ENCODE measurements around the gene RNF31. TPM values are rescaled to one million over a fixed set of nuclear protein-coding genes. Genes with fewer than 3 reads are reported as not detected.
A peak's percentile ranks its signal among the peaks of the same experiment; 100 is the strongest.

RNF31 gene
- total RNA-seq (10 to 100 TPM; 19.2 to 74.4 (median 61.4) TPM), polyA plus RNA-seq (10 to 100 TPM; 36.1 to 40.0 TPM)
- long read RNA-seq, donor 1, partial matches to known transcripts = 107 of 145 reads
- long read RNA-seq, donor 1, other reads (novel, unspliced or antisense) = 34 of 145 reads
- long read RNA-seq, donor 2, transcript RNF31-201 (21 exons, 3,627 nt) = major isoform, 7 of 12 reads
- long read RNA-seq, donor 2, partial matches to known transcripts = 0 of 12 reads
- long read RNA-seq, donor 2, other reads (novel, unspliced or antisense) = 0 of 12 reads
- long read RNA-seq, donor 3, transcript RNF31-201 (21 exons, 3,627 nt) = major isoform, 44 of 106 reads
- long read RNA-seq, donor 3, partial matches to known transcripts = 30 of 106 reads
- long read RNA-seq, donor 3, other reads (novel, unspliced or antisense) = 28 of 106 reads

DNA sequence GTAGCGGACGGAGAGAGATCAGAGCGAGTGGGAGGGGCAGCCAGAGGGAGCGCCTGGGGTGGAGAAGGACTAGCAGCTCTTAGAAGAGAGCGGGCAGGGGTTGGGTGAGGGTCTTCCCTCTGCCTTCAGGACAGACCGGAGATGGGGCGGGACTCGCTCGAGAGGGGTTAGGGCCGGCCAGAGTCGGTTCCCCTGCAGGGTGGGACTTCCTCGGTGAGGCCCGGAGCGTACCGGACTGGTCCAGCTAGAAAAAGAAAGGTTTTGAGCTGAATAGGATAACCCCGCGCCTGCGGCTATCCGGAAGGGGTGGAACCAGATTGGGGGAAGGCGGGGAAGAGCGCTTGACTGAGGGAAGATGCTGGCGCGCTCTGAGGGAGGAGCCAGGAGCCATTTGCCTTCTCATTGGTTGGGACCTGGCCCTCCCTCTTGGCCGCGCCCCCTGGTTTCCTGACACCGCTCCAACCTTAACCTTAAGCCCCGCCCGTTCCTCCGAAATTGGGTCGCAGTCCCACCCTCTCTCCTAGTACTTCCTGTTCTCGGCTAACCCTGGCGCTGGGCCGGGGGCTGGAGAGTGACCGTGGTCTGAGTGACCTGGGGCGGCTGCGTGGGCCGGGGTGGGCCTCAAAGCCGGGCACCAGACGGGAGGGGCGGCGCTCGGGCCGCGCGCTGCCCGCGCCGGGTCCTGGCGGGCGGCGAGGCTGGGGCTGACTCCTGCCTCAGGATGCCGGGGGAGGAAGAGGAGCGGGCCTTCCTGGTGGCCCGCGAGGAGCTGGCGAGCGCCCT, at the start of gene RNF31:
RNF31 (plus strand) TSS at position 521 of the 783 bp plus-strand sequence; CDS start at position 722, 201 bp downstream.
- peak within 1 kb of the TSS; percentile 94 for H3K4me3 ChIP-seq
- WGBS, 3 donors = 0 to 1% (median 0%) methylated on average over 33 to 57 of the region's 57 CpGs
- DNase-seq = peak; percentile 98 to 99 (median 98)
- H3K36me3 ChIP-seq = no peaks in the 10 kb centered on the region
- TF ChIP-seq POLR2A (IDR thresholded peaks at IDR 0.05) (peak; percentile 24), CTCF (IDR thresholded peaks at IDR 0.05) (no peak), EP300 (IDR thresholded peaks at IDR 0.05) (no peak)
- peak within 1 kb of the TSS; percentile 75 to 83 for H3K27ac ChIP-seq
- no peaks in the 10 kb centered on the region for H3K9me3 ChIP-seq
- H3K27me3 ChIP-seq = no peaks in the 10 kb centered on the region
- intact Hi-C loops (cut with DNase I) = loop anchor here in 1 of 4 donors (10.0 kb wide), 1 partner anchor 218 kb away; the partner anchor contains the start of gene NFATC4
- H3K4me1 ChIP-seq (ENCODE audit: insufficient read depth) = peaks cover 10% of the 10 kb centered on the region

DNA sequence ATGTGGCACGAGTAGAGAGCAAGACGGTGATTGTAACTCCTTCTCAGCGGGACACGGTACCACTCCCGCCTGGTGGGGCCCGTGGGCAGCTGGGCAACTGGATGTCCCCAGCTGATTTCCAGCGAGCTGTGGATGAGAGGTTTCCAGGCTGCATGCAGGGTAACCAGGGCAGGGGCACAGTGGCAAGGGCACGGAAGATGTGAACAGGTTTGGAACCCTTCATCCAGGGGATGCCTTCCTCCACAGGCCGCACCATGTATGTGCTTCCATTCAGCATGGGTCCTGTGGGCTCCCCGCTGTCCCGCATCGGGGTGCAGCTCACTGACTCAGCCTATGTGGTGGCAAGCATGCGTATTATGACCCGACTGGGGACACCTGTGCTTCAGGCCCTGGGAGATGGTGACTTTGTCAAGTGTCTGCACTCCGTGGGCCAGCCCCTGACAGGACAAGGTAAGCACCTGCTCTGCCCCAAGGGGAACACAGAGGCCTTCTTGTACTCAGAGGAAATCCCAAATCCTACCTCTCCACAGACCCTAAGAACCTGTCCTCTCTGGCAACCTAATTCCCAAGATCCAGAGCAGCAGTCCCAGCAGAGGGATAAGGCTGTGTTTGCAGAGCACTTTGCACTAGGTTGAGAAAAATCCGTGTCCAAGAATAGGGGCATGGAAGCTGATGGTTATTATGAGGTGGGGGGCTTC, 48.9 kb upstream of the RNF31 start:
- no peak overlapping the region for H3K27ac ChIP-seq
- no peaks in the 10 kb centered on the region for H3K36me3 ChIP-seq
- no peaks in the 10 kb centered on the region for H3K9me3 ChIP-seq
- WGBS, 3 donors = 91 to 94% (median 93%) methylated on average over 16 of the region's 16 CpGs
- H3K27me3 ChIP-seq = no peaks in the 10 kb centered on the region
- peaks cover 3% of the 10 kb centered on the region for H3K4me1 ChIP-seq (ENCODE audit: insufficient read depth)
- intact Hi-C loops (cut with DNase I) = loop anchor here in 1 of 4 donors (10.0 kb wide), 1 partner anchor 114 kb away; the partner anchor contains the start of gene DHRS4L2
- peak in 1 of 5 donors; percentile 25 for DNase-seq
- no peak overlapping the region for H3K4me3 ChIP-seq
- TF ChIP-seq EP300 (IDR thresholded peaks at IDR 0.05) = no peak
- no peak for TF ChIP-seq POLR2A (IDR thresholded peaks at IDR 0.05)
- no peak for TF ChIP-seq CTCF (IDR thresholded peaks at IDR 0.05)

DNA sequence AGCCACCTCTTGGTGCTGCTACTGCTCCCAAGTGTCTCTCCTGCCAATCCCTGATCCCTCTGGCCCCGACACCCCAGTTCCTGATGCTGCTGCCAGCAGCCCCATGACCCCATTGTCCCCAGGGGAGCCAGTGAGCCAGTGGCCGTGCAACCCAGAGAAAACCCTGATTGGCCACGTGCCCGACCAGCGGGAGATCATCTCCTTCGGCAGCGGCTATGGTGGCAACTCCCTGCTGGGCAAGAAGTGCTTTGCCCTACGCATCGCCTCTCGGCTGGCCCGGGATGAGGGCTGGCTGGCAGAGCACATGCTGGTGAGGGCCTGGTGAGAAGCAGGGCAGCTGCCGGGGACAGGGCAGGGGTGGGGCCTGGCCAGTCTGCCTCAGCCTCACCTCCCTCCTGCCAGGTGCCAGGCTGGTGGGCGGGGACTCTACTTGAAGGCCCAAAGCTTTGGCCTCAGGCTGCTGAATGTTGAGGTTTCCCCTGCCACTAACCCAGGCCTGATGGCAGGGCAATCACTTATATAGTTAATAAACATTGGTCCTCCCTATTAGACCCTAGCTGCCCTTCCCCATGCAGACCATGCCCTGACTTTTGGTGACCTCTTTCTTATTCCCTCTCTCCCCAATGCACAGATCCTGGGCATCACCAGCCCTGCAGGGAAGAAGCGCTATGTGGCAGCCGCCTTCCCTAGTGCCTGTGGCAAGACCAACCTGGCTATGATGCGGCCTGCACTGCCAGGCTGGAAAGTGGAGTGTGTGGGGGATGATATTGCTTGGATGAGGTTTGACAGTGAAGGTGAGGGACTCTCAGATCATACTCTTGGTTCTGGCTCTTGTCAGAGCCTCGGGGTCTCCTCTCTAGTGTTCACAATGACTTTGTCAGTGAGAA, 48.1 kb upstream of the RNF31 start:
- no peak overlapping the region for H3K27ac ChIP-seq
- DNase-seq = peak in 1 of 5 donors; percentile 26
- intact Hi-C loops (cut with DNase I) = loop anchor here in 1 of 4 donors (10.0 kb wide), 1 partner anchor 114 kb away; the partner anchor contains the start of gene DHRS4L2
- TF ChIP-seq POLR2A (IDR thresholded peaks at IDR 0.05) = no peak
- no peak overlapping the region for H3K4me3 ChIP-seq
- H3K4me1 ChIP-seq (ENCODE audit: insufficient read depth) = no peaks in the 10 kb centered on the region
- no peaks in the 10 kb centered on the region for H3K36me3 ChIP-seq
- WGBS, 3 donors = 89 to 90% (median 89%) methylated on average over 17 of the region's 17 CpGs
- H3K9me3 ChIP-seq = no peaks in the 10 kb centered on the region
- no peaks in the 10 kb centered on the region for H3K27me3 ChIP-seq

DNA sequence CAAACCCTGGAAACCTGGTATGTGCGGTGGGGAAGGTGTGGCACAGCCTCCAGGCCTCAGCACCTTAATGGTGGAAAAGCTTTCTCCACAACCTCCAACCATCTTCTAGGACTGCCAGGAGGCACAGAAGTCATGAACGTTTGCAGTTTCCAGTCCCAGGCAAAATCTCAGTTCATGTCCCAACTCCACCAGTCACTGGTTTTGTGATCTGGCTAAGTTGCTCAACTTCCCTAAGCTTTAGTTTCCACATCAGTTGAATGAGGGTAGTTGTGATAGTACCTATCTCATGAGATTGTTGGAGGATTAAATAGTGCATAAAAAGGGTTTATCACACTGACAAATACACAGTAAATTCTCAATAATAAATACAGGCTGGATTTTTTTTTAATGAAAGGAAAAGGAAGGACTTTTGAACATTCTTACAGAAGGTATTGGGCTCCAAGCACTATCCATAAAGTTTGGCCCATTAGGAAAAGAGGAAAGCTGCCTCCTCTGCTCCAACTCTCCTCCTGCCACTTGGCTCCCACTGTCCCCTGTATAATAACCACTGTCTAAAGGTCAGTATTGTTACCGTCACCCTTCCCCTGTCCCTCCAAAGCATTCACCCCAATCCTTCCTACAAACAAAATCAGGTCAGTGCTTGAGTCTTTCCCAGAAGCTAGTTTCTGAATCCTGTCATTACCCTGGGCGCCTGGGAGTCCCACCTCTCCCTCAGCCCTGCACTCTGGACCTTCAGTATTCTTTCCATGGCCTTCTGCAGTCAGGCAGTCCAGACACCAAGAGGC, 46.9 kb upstream of the RNF31 start:
- TF ChIP-seq EP300 (IDR thresholded peaks at IDR 0.05) (no peak), POLR2A (IDR thresholded peaks at IDR 0.05) (no peak), CTCF (IDR thresholded peaks at IDR 0.05) (no peak)
- Histone ChIP-seq H3K36me3 (no peaks in the 10 kb centered on the region), H3K27ac (no peak overlapping the region), H3K4me3 (no peak overlapping the region), H3K27me3 (no peaks in the 10 kb centered on the region), H3K4me1 (ENCODE audit: insufficient read depth) (no peaks in the 10 kb centered on the region), H3K9me3 (no peaks in the 10 kb centered on the region)
- WGBS, 3 donors = 78 to 87% (median 80%) methylated on average over 4 of the region's 4 CpGs
- intact Hi-C loops (cut with DNase I) = loop anchor here in 3 of 4 donors (5.0 to 10.0 kb wide), 2 partner anchors 38 to 46 kb away; partner anchors contain the start of gene CARMIL3 (in 2 of the 3)
- no peak for DNase-seq

Measured in ovary (tissue), 10 donors.